ENCODE results near the gene PTPRH. TPM values are rescaled to one million over a fixed set of nuclear protein-coding genes. Genes with fewer than 3 reads are reported as not detected.
"Not testable (repeated sequence)": the region's sequence is repeated elsewhere in the genome, so short reads cannot be mapped to it uniquely, and the experiment has no call there.

The PTPRH gene
- total RNA-seq, 1 donor from 2014 or later: not detected

GRCh38 chr19:55156202-55157063, 52.9 kb downstream of the PTPRH start:
- H3K27ac Mint-ChIP-seq (ENCODE audit: unreplicated experiment): no peak overlapping the region
- H3K27me3 Mint-ChIP-seq (ENCODE audit: unreplicated experiment): peaks cover 18% of the 10 kb centered on the region

GRCh38 chr19:55155784-55156183, 53.5 kb downstream of the PTPRH start:
- peaks cover 16% of the 10 kb centered on the region for H3K36me3 Mint-ChIP-seq (ENCODE audit: low read depth, unreplicated experiment)
- H3K27me3 Mint-ChIP-seq (ENCODE audit: unreplicated experiment): peaks cover 20% of the 10 kb centered on the region
- H3K27ac Mint-ChIP-seq (ENCODE audit: unreplicated experiment); H3K4me3 Mint-ChIP-seq (ENCODE audit: unreplicated experiment); DNase-seq (ENCODE audit: low spot score); H3K9me3 Mint-ChIP-seq (ENCODE audit: unreplicated experiment): not testable (repeated sequence)
- peaks cover 14% of the 10 kb centered on the region for H3K4me1 Mint-ChIP-seq (ENCODE audit: unreplicated experiment)

More at GRCh38 chr19:55156202-55157063, 52.9 kb downstream of the PTPRH start:
- Mint-ChIP-seq H3K36me3 (ENCODE audit: low read depth, unreplicated experiment) (peaks cover 16% of the 10 kb centered on the region), H3K4me3 (ENCODE audit: unreplicated experiment) (no peak overlapping the region), H3K4me1 (ENCODE audit: unreplicated experiment) (peaks cover 14% of the 10 kb centered on the region), H3K9me3 (ENCODE audit: unreplicated experiment) (peaks cover 7% of the 10 kb centered on the region)
- no peak for TF ChIP-seq CTCF (IDR thresholded peaks at IDR 0.05; ENCODE audit: unreplicated experiment)
- DNase-seq (ENCODE audit: low spot score): peak; percentile 33

GRCh38 chr19:55153652-55154264, 55.5 kb downstream of the PTPRH start:
- H3K9me3 Mint-ChIP-seq (ENCODE audit: unreplicated experiment): peaks cover 7% of the 10 kb centered on the region
- no peak overlapping the region for H3K27ac Mint-ChIP-seq (ENCODE audit: unreplicated experiment)
- H3K4me1 Mint-ChIP-seq (ENCODE audit: unreplicated experiment): peaks cover 14% of the 10 kb centered on the region

GRCh38 chr19:55152017-55152416, 57.3 kb downstream of the PTPRH start:
- H3K27ac Mint-ChIP-seq (ENCODE audit: unreplicated experiment): peak overlapping the region; percentile 90
- no peak for DNase-seq (ENCODE audit: low spot score)
- TF ChIP-seq CTCF (IDR thresholded peaks at IDR 0.05; ENCODE audit: unreplicated experiment): no peak
- peaks cover 23% of the 10 kb centered on the region for H3K36me3 Mint-ChIP-seq (ENCODE audit: low read depth, unreplicated experiment)
- no peak overlapping the region for H3K4me3 Mint-ChIP-seq (ENCODE audit: unreplicated experiment)
- peaks cover 14% of the 10 kb centered on the region for H3K4me1 Mint-ChIP-seq (ENCODE audit: unreplicated experiment)
- H3K9me3 Mint-ChIP-seq (ENCODE audit: unreplicated experiment): peaks cover 7% of the 10 kb centered on the region
- H3K27me3 Mint-ChIP-seq (ENCODE audit: unreplicated experiment): peaks cover 26% of the 10 kb centered on the region

More at GRCh38 chr19:55153652-55154264, 55.5 kb downstream of the PTPRH start:
- H3K27me3 Mint-ChIP-seq (ENCODE audit: unreplicated experiment): peaks cover 26% of the 10 kb centered on the region
- H3K4me3 Mint-ChIP-seq (ENCODE audit: unreplicated experiment): peak overlapping the region; percentile 57
- TF ChIP-seq CTCF (IDR thresholded peaks at IDR 0.05; ENCODE audit: unreplicated experiment): no peak
- DNase-seq (ENCODE audit: low spot score): no peak
- peaks cover 23% of the 10 kb centered on the region for H3K36me3 Mint-ChIP-seq (ENCODE audit: low read depth, unreplicated experiment)

- Mint-ChIP-seq H3K9me3 (ENCODE audit: unreplicated experiment) (peaks cover 7% of the 10 kb centered on the region), H3K27me3 (ENCODE audit: unreplicated experiment) (peaks cover 26% of the 10 kb centered on the region), H3K4me1 (ENCODE audit: unreplicated experiment) (peaks cover 12% of the 10 kb centered on the region), H3K4me3 (ENCODE audit: unreplicated experiment) (no peak within 1 kb of the TSS), H3K27ac (ENCODE audit: unreplicated experiment) (no peak within 1 kb of the TSS), H3K36me3 (ENCODE audit: low read depth, unreplicated experiment) (peaks cover 19% of the 10 kb centered on the region)
- TF ChIP-seq CTCF (IDR thresholded peaks at IDR 0.05; ENCODE audit: unreplicated experiment): no peak
- DNase-seq (ENCODE audit: low spot score): no peak
Measured at GRCh38 chr19:55149078-55150003, 60.0 kb downstream of the PTPRH start, which contains the start of gene TNNT1. Gene TNNT1, minus strand, starts transcription at chr19:55149206. Its CDS starts 2,049 bp downstream, at chr19:55147157.

Data from endothelial cell (in vitro differentiated cells).